Endodermal cell (in vitro differentiated cells): ENCODE data around the gene GPR160. TPM values are rescaled to one million over a fixed set of nuclear protein-coding genes. Genes with fewer than 3 reads are reported as not detected.
A peak's percentile ranks its signal among the peaks of the same experiment; 100 is the strongest.

Experiments used
- DNase-seq: peaks from one replicate; pipeline ENCODE4 v3.0.0-alpha.2; 2017
- H3K27ac ChIP-seq: 2 replicates; pipeline ENCODE4 v1.5.1; 2013; ENCODE audit warnings: mild to moderate bottlenecking, low read depth, low read length, moderate library complexity
- H3K27me3 ChIP-seq: 2 replicates; pipeline ENCODE4 v1.6.1; 2013; ENCODE audit warnings: mild to moderate bottlenecking, low read length, moderate library complexity; ENCODE audit not compliant: insufficient read depth, control insufficient read depth, poor library complexity, severe bottlenecking
- H3K36me3 ChIP-seq: 2 replicates; pipeline ENCODE4 v1.7.0; 2013; ENCODE audit warnings: mild to moderate bottlenecking, low read length, moderate library complexity; ENCODE audit not compliant: control insufficient read depth, insufficient read depth
- H3K4me1 ChIP-seq: one replicate; pipeline ENCODE4 v1.7.0; 2013; ENCODE audit warnings: low read length; ENCODE audit not compliant: control insufficient read depth, insufficient read depth
- H3K4me3 ChIP-seq: 2 replicates; pipeline ENCODE4 v1.5.1; 2013; ENCODE audit warnings: mild to moderate bottlenecking, low read length, moderate library complexity
- H3K9ac ChIP-seq: 2 replicates; pipeline ENCODE4 v1.6.1; 2013; ENCODE audit warnings: mild to moderate bottlenecking, low read length, moderate library complexity; ENCODE audit not compliant: poor library complexity, severe bottlenecking; ENCODE audit errors: extremely low read depth
- H3K9me3 ChIP-seq: 2 replicates; pipeline ENCODE4 v1.6.1; 2013; ENCODE audit warnings: mild to moderate bottlenecking, low read length, moderate library complexity; ENCODE audit not compliant: control insufficient read depth
- H3K27ac Mint-ChIP-seq: 2 replicates; pipeline ENCODE4 v1.8.0; 2020; ENCODE audit warnings: mixed read lengths
- H3K27me3 Mint-ChIP-seq: 2 replicates; pipeline ENCODE4 v1.8.0; 2021; ENCODE audit warnings: mild to moderate bottlenecking, mixed read lengths; ENCODE audit not compliant: insufficient read depth
- H3K36me3 Mint-ChIP-seq: 2 replicates; pipeline ENCODE4 v1.8.0; 2020; ENCODE audit warnings: low read depth, mixed read lengths
- H3K4me1 Mint-ChIP-seq: 2 replicates; pipeline ENCODE4 v1.8.0; 2020; ENCODE audit warnings: mixed read lengths
- H3K4me3 Mint-ChIP-seq: 2 replicates; pipeline ENCODE4 v1.8.0; 2020; ENCODE audit warnings: mild to moderate bottlenecking, moderate library complexity, mixed read lengths
- H3K9me3 Mint-ChIP-seq: 2 replicates; pipeline ENCODE4 v1.8.0; 2020; ENCODE audit warnings: mild to moderate bottlenecking, mixed read lengths
- WGBS, 2 experiments: methylation state at CpG; one replicate each; pipeline versions ENCODE4 v1.1.5 to v1.1.7; 2013; ENCODE audit warnings: missing lambda C conversion rate in 2 of 2, mixed read lengths in 1 of 2; ENCODE audit not compliant: insufficient coverage in 1 of 2, insufficient read length in 1 of 2; 5-methylcytosine and 5-hydroxymethylcytosine counted together
- total RNA-seq, 2 donors: library from RNA; stranded (reverse); fragmentation: NEBNext Ultra II Directional in 1 of 2; extraction: Animal tissue kit (Norgen Biotek cat#: 25700) in 1 of 2; gene quantifications; 2 replicates in 1 of 2; 3 replicates in 1 of 2; pipeline ENCODE4 v1.2.1, GENCODE V29; 2021
- TF ChIP-seq, protein P1 (sequence below): fragments of 200-600 bp; sonication (generic); conservative IDR thresholded peaks from 2 replicates; pipeline ENCODE4 v1.5.0; 2021; ENCODE audit warnings: antibody characterized with exemption, mild to moderate bottlenecking

The GPR160 gene
- total RNA-seq, 2 donors from 2014 or later, result 6.9 to 8.6 TPM

DNA sequence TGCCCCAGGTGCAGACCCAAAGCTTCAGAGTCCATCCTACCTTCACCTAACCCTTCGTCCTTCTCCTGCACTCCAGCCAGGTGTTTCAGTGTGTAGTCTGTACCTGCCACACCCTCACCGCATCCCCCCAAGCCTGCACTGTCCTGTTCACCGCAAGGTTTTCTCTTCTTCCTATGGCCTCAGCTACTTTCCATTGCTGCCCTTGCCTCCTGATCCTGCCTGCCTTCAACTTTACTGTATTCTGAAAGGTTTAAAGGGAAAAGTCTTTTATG, 9.3 kb downstream of the GPR160 start:
- Histone ChIP-seq H3K36me3 (no peaks in the 10 kb centered on the region), H3K4me3 (no peak overlapping the region), H3K27me3 (no peaks in the 10 kb centered on the region), H3K27ac (no peak overlapping the region), H3K9me3 (no peaks in the 10 kb centered on the region), H3K9ac (no peak overlapping the region), H3K4me1 (no peaks in the 10 kb centered on the region)
- Mint-ChIP-seq H3K9me3 (no peaks in the 10 kb centered on the region), H3K4me3 (no peak overlapping the region), H3K4me1 (peaks cover 17% of the 10 kb centered on the region), H3K27me3 (no peaks in the 10 kb centered on the region), H3K27ac (no peak overlapping the region), H3K36me3 (peaks cover 1% of the 10 kb centered on the region)
- 93 to 100% methylated on average over 1 to 3 of the region's 3 CpGs for WGBS, 2 experiments
- no peak for DNase-seq
- TF ChIP-seq, protein P1, sequence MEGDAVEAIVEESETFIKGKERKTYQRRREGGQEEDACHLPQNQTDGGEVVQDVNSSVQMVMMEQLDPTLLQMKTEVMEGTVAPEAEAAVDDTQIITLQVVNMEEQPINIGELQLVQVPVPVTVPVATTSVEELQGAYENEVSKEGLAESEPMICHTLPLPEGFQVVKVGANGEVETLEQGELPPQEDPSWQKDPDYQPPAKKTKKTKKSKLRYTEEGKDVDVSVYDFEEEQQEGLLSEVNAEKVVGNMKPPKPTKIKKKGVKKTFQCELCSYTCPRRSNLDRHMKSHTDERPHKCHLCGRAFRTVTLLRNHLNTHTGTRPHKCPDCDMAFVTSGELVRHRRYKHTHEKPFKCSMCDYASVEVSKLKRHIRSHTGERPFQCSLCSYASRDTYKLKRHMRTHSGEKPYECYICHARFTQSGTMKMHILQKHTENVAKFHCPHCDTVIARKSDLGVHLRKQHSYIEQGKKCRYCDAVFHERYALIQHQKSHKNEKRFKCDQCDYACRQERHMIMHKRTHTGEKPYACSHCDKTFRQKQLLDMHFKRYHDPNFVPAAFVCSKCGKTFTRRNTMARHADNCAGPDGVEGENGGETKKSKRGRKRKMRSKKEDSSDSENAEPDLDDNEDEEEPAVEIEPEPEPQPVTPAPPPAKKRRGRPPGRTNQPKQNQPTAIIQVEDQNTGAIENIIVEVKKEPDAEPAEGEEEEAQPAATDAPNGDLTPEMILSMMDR, result no peak

DNA sequence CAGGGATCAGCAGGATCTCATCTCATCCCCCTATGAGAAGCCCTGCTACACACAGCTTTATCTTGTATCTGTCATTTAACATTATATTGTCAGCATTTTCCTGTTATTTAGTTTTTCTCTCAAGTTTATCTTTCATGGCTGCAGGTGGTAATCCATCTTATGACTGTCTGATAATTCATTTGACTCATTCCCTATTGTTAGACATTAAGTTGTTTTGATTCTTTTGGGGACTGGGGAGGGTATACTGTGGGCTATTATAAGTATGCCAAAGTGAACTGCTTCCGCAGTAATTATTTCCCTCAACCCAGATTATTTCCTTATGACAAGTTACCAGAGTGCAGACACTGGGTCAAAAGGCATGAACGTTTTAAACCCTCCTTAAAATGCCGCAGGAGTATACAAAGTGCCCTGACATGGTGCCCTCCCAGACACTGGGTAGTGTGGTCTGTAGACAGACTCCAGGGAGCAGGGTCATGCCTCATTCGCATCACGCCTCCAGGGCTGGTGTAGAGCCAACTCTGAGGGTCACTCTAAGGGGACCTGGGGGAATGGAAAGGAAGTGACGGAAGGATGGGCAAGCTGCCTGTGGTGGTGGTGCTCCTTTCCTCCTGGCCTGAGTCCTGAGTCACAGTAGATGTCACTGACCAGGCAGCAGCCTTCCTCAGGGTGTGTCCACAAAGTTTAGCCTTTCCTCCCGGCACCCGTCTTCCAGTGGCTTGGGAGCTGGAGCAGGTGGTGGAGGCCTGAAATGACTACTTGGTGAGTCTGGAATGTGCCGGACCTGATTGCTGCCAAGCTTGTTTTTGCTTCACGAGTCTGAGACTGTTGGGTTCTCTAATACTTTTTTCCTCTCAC, 11.6 kb downstream of the GPR160 start:
- Mint-ChIP-seq H3K4me3 (no peak overlapping the region), H3K9me3 (no peaks in the 10 kb centered on the region), H3K36me3 (peaks cover 6% of the 10 kb centered on the region), H3K27ac (no peak overlapping the region), H3K4me1 (peaks cover 17% of the 10 kb centered on the region), H3K27me3 (no peaks in the 10 kb centered on the region)
- DNase-seq, result peak; percentile 43
- Histone ChIP-seq H3K4me3 (no peak overlapping the region), H3K36me3 (no peaks in the 10 kb centered on the region), H3K9me3 (no peaks in the 10 kb centered on the region), H3K27ac (no peak overlapping the region), H3K9ac (no peak overlapping the region), H3K27me3 (no peaks in the 10 kb centered on the region), H3K4me1 (no peaks in the 10 kb centered on the region)
- WGBS, 2 experiments, result 92 to 100% methylated on average over 1 to 10 of the region's 10 CpGs
- TF ChIP-seq, protein P1, result no peak

DNA sequence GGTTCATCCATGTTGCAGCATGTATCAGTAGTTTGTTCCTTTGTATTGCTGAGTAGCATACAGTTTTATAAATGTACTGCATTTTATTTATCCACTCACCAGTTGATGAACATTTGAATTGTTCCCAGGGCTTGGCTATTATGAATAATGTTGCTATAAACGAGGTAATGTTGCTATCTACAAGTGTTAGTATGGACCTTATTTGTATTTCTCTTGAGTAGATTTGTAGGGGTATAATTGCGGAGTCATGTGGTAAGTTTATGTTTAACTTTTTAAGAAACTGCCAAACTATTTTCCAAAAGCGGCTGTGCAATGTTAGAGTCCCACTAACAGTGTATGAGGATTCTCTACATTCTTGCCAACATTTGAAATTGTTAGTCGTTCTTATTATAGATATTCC, 13.0 kb downstream of the GPR160 start:
- Histone ChIP-seq H3K27me3 (no peaks in the 10 kb centered on the region), H3K9me3 (no peaks in the 10 kb centered on the region), H3K9ac (no peak overlapping the region), H3K27ac (no peak overlapping the region), H3K4me1 (no peaks in the 10 kb centered on the region), H3K4me3 (no peak overlapping the region), H3K36me3 (no peaks in the 10 kb centered on the region)
- TF ChIP-seq, protein P1, result no peak
- no peak for DNase-seq
- no peak overlapping the region for H3K27ac Mint-ChIP-seq
- no peak overlapping the region for H3K4me3 Mint-ChIP-seq
- peaks cover 6% of the 10 kb centered on the region for H3K36me3 Mint-ChIP-seq
- H3K4me1 Mint-ChIP-seq, result peaks cover 15% of the 10 kb centered on the region
- H3K27me3 Mint-ChIP-seq, result no peaks in the 10 kb centered on the region
- WGBS, 2 experiments, result 94 to 100% methylated on average over 4 of the region's 4 CpGs
- no peaks in the 10 kb centered on the region for H3K9me3 Mint-ChIP-seq
